Fibroblast of pulmonary artery (primary cell): Measurements from ENCODE around the gene SCPEP1.

Experiments used
- DNase-seq: peaks from one replicate; pipeline ENCODE4 v3.0.0-alpha.2; 2010; ENCODE audit warnings: low read depth
- H3K4me3 ChIP-seq: replicated peaks from 2 replicates; pipeline ENCODE4 v1.5.1; 2011; ENCODE audit warnings: low read depth, mild to moderate bottlenecking, control low read depth, low read length, moderate library complexity
- TF ChIP-seq, protein P1 (sequence below): IDR thresholded peaks from 2 replicates; pipeline ENCODE4 v1.5.1; 2011; ENCODE audit warnings: mild to moderate bottlenecking, control low read depth, low read length, inconsistent platforms; ENCODE audit errors: missing control alignments

The SCPEP1 gene

DNA sequence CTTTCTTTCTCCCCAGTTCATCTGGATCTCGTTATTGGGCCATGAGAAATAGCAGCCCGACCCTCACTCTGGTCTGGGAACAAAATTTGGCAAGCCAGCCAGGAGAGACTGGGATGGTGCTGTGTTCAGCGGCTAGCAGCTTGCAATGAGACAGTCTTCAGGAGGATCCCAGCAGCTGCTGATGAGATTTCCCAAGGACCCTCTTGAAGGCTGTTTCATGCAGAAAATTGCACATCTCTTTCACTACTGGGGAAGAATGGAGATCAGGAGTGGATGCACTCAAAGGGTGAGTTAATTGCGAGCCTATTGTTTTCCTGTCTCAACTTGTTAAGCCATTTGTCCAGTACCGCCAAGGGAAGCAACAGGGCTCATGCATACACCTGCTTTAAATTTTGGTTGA, 11.6 kb upstream of the SCPEP1 start:
- H3K4me3 ChIP-seq = no peak overlapping the region
- DNase-seq = no peak
- TF ChIP-seq, protein P1, sequence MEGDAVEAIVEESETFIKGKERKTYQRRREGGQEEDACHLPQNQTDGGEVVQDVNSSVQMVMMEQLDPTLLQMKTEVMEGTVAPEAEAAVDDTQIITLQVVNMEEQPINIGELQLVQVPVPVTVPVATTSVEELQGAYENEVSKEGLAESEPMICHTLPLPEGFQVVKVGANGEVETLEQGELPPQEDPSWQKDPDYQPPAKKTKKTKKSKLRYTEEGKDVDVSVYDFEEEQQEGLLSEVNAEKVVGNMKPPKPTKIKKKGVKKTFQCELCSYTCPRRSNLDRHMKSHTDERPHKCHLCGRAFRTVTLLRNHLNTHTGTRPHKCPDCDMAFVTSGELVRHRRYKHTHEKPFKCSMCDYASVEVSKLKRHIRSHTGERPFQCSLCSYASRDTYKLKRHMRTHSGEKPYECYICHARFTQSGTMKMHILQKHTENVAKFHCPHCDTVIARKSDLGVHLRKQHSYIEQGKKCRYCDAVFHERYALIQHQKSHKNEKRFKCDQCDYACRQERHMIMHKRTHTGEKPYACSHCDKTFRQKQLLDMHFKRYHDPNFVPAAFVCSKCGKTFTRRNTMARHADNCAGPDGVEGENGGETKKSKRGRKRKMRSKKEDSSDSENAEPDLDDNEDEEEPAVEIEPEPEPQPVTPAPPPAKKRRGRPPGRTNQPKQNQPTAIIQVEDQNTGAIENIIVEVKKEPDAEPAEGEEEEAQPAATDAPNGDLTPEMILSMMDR = no peak

DNA sequence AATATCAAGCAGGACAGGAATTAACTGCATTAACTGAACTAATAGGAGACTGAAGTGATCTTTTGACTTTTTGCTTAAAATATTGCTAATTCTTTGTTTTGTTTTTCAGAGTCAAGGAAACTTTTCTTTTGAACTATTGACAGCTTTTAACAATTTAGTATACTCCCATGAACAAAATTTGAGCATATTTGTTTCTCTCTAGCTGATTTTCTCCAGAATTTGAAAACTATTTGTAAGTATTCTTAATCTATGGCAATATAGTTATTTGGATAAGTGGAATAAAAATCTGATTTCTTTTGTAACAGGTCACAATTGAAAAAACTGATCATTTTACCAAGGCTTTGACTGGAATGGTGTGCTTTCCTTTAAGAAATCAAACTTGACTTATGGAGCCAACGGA, 7.0 kb upstream of the SCPEP1 start:
- TF ChIP-seq, protein P1 = no peak
- no peak for DNase-seq
- no peak overlapping the region for H3K4me3 ChIP-seq

DNA sequence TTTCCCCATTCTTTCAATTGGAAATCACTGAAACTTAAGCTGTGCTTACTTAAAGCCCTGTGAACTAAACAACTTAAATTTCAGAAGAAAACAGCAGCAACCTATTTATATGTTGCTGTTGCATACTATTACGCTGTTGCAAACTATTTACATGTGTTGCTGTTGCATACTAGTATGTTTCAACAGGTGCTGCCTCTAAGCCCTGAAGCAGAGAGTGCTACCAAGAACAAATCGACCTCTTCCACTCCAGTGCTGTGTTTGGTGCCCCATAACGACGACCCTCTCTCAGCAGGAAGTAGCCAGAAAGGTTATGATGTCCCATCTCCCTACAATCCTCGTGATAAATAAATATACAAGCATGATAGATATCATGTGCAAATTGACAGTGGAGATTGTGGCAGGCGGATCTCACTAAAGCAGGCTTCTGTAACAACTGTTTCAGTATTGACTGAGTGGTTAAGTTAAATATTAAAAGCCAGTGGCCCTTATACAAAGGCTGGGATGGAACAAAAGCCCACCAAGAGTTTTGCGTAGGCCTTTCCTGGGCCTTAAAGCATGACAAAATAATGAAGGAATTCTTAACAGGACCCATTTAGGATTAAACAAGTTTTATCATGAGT, 5.7 kb upstream of the SCPEP1 start:
- no peak overlapping the region for H3K4me3 ChIP-seq
- TF ChIP-seq, protein P1 = no peak
- no peak for DNase-seq

DNA sequence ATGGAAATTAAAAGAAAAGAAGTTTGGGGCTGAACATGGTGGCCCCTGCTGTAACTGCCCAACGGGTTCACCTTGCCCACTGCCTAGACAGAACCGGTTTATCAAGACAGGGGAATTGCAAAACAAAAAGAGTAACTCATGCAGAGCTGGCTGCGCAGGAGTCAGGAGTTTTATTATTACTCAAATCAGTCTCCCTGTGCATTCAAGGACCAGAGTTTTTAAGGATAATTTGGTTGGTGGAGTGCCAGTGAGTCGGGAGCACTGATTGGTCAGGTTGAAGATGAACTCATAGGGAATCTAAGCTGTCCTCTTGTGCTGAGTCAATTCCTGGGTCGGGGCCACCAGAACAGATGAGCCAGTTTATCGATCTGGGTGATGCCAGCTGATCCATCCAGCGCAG, 4.4 kb upstream of the SCPEP1 start:
- no peak overlapping the region for H3K4me3 ChIP-seq
- TF ChIP-seq, protein P1 = no peak
- DNase-seq = no peak

DNA sequence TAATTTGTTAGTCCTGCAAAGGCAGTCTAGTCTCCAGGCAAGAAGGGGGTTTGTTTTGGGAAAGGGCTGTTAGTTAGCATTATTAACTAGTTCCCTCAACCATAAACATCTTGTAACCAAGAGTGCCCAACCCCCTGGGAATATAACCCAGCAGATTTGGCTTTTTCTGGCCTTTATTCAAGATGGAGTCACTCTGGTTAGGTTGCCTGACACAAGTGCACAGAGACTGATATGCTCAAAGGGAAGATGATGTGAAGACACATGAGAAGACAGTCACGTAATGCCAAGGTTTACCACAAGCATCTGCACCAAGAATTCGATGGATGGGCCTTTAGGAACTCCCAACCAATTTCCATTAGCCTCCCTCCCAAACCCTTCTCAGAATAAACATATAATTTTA, 3.9 kb upstream of the SCPEP1 start:
- DNase-seq = no peak
- H3K4me3 ChIP-seq = no peak overlapping the region
- TF ChIP-seq, protein P1 = no peak

DNA sequence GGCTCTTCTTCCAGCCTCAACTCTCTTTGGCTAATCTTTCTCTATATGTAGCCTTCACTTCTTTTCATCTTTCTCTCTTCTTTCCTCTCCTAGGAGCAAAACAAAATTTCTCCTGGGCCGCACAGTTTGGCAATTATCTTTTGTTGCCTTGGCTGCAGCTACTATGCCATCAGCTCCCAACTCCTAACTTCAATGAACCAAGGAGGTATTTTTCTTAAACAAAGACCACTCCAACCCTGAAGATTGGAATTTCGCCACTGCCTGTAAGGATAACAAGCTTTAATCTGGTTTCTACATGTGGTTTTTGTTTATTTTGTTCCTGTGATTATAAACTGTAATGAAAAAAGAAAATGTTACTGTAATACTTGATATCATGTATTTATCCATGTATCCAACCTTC, 2.3 kb upstream of the SCPEP1 start:
- H3K4me3 ChIP-seq = no peak overlapping the region
- no peak for DNase-seq
- TF ChIP-seq, protein P1 = no peak

DNA sequence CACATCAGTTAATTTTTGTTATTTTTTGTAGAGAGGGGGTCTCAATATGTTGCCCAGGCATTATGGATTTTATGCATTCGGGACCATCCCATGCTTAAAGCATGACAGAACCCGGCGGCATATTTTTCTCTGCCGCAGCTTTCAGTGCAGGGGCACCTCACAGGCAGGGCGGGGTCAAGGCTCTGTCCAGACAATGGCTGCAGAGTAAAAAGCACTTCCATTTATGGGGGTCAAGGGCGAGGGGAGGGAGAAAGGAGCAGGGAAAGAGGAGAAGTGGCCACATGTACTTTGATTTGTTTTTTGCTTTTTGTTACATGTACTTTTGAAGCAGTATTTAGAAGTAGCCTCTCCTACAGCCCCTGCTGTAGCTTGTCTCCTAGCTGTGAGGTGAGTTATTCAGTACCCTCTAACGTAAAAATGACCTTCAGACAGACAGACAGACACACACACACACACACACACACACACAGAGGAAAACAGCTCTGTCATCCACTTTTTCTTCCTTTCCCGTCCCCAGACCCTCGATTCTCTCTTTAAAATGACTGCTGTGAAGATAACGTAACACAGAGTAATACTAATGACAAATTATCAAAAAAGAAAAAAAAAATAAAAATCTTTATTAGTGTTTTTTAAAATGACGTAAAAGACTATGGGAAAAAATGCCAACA, 856 bp upstream of the SCPEP1 start:
- DNase-seq = no peak
- TF ChIP-seq, protein P1 = no peak
- H3K4me3 ChIP-seq = peak overlapping the region; percentile 84
